Stomach (tissue), 9 donors: ENCODE data around the gene CFAP299. TPM values are rescaled to one million over a fixed set of nuclear protein-coding genes. Genes with fewer than 3 reads are reported as not detected.
"Not testable (repeated sequence)": the region's sequence is repeated elsewhere in the genome, so short reads cannot be mapped to it uniquely, and the experiment has no call there.

Experiments used
- DNase-seq, 2 donors: peaks; one replicate each; pipeline versions ENCODE4 v3.0.0 to v3.0.0-alpha.2; 2013 to 2019
- H3K27ac ChIP-seq, 5 donors: fragments of 200-600 bp in 4 of 5; sonication (generic) in 4 of 5; one replicate each; pipeline ENCODE4 v1.5.1; 2013 to 2019; ENCODE audit warnings: mild to moderate bottlenecking in 1 of 5, moderate library complexity in 1 of 5
- H3K27me3 ChIP-seq, 3 donors: fragments of 200-600 bp; sonication (generic); one replicate each; pipeline ENCODE4 v1.5.1; 2017 to 2019; ENCODE audit warnings: mixed run types in 1 of 3
- H3K36me3 ChIP-seq, 4 donors: fragments of 200-600 bp; sonication (generic); 1 replicate in 3 of 4; 2 replicates in 1 of 4; pipeline ENCODE4 v1.5.1; 2016 to 2019
- H3K4me1 ChIP-seq, 4 donors: fragments of 200-600 bp; sonication (generic); one replicate each; pipeline ENCODE4 v1.5.1; 2016 to 2019
- H3K4me3 ChIP-seq, 4 donors: fragments of 200-600 bp; sonication (generic) in 3 of 4; one replicate each; pipeline ENCODE4 v1.5.1; 2016 to 2019; ENCODE audit warnings: mild to moderate bottlenecking in 1 of 4
- H3K9me3 ChIP-seq, 4 donors: fragments of 200-600 bp; sonication (generic); one replicate each; pipeline ENCODE4 v1.5.1; 2016 to 2019
- CTCF ChIP-seq, 7 experiments: fragments of 450-650 bp in 4 of 7; fragments of 200-600 bp in 3 of 7; sonication (generic) in 3 of 7; IDR thresholded peaks; one replicate each; pipeline ENCODE4 v1.5.1; 2016 to 2019; ENCODE audit warnings: antibody characterized with exemption in 7 of 7, control low read depth in 2 of 7, mild to moderate bottlenecking in 1 of 7
- EP300 ChIP-seq: sonication (generic); formaldehyde crosslinking; IDR thresholded peaks from one replicate; pipeline ENCODE4 v1.6.1; 2017; ENCODE audit warnings: antibody characterized with exemption
- POLR2A ChIP-seq, 4 donors: fragments of 450-650 bp; IDR thresholded peaks; one replicate each; pipeline ENCODE4 v1.6.1; 2016; ENCODE audit warnings: antibody characterized with exemption in 4 of 4, control low read depth in 2 of 4, mild to moderate bottlenecking in 1 of 4, moderate library complexity in 1 of 4
- POLR2AphosphoS5 ChIP-seq, 3 donors: sonication (generic); formaldehyde crosslinking; IDR thresholded peaks; one replicate each; pipeline ENCODE4 v1.6.1; 2016; ENCODE audit warnings: antibody characterized with exemption in 3 of 3
- WGBS, 5 donors: extraction: QIAGEN DNeasy Blood & Tissue Kit in 3 of 5; methylation state at CpG; one replicate each; pipeline versions ENCODE4 v1.1.5 to v1.1.7; 2013 to 2018; 5-methylcytosine and 5-hydroxymethylcytosine counted together
- intact Hi-C: fragments of 100-400 bp; cut with DNase I; formaldehyde crosslinking; loops from one replicate; pipeline ENCODE4 v1.15.1; 2023; ENCODE audit warnings: low total_unique reads
- polyA plus RNA-seq, 3 donors: library from polyadenylated mRNA; stranded (reverse); fragments of 200-250 nt; gene quantifications; one replicate each; pipeline ENCODE4 v1.2.3, GENCODE V29; 2013
- total RNA-seq, 5 donors: library from RNA; depleted of rRNA; stranded (reverse); fragments of >200 nt; gene quantifications; one replicate each; pipeline versions ENCODE4 v1.1.0 to v1.2.3, GENCODE V29; 2014 to 2016
- donor health status: healthy with polysubstance abuse.
- donor health status: Bipolar disorder and iron deficiency.
- donor health status: healthy.

The CFAP299 gene
- total and polyA plus RNA-seq, 8 donors: 0.73 TPM; not detected in 7

- TF ChIP-seq POLR2AphosphoS5 (IDR thresholded peaks at IDR 0.05) (no peak), EP300 (no peak), POLR2A (IDR thresholded peaks at IDR 0.05) (no peak), CTCF (IDR thresholded peaks at IDR 0.05) (no peak)
- no peaks in the 10 kb centered on the region for H3K27me3 ChIP-seq
- no peaks in the 10 kb centered on the region for H3K4me1 ChIP-seq
- WGBS, 5 donors: 67 to 81% (median 70%) methylated on average over 1 of the region's 1 CpG
- no peak overlapping the region for H3K4me3 ChIP-seq
- intact Hi-C loops: no loop called here
- no peaks in the 10 kb centered on the region for H3K36me3 ChIP-seq
- no peak for DNase-seq
- peaks cover 0 to 2% (median 0%) of the 10 kb centered on the region in 4 donors for H3K9me3 ChIP-seq
- no peak overlapping the region for H3K27ac ChIP-seq
These were observed 395.9 kb downstream of the CFAP299 start for GRCh38 chr4:80731436-80731835.

GRCh38 chr4:80732010-80732409 lies 396.5 kb downstream of the CFAP299 start:
- intact Hi-C loops: no loop called here

GRCh38 chr4:80740375-80740774 lies 404.8 kb downstream of the CFAP299 start:
- no peak for TF ChIP-seq EP300
- no peak for TF ChIP-seq CTCF (IDR thresholded peaks at IDR 0.05)
- TF ChIP-seq POLR2AphosphoS5 (IDR thresholded peaks at IDR 0.05): no peak
- TF ChIP-seq POLR2A (IDR thresholded peaks at IDR 0.05): no peak
- no peak overlapping the region for H3K27ac ChIP-seq
- 49 to 76% (median 64%) methylated on average over 2 of the region's 2 CpGs for WGBS, 5 donors
- no peak for DNase-seq
- H3K4me3 ChIP-seq: no peak overlapping the region
- H3K9me3 ChIP-seq: peaks cover 0 to 9% (median 4%) of the 10 kb centered on the region in 4 donors
- H3K27me3 ChIP-seq: no peaks in the 10 kb centered on the region
- intact Hi-C loops: no loop called here
- no peaks in the 10 kb centered on the region for H3K4me1 ChIP-seq
- no peaks in the 10 kb centered on the region for H3K36me3 ChIP-seq

More at GRCh38 chr4:80732010-80732409, 396.5 kb downstream of the CFAP299 start:
- Histone ChIP-seq H3K4me1 (no peaks in the 10 kb centered on the region), H3K4me3 (no peak overlapping the region), H3K27me3 (no peaks in the 10 kb centered on the region), H3K27ac (no peak overlapping the region), H3K9me3 (peaks cover 0 to 2% (median 0%) of the 10 kb centered on the region in 4 donors), H3K36me3 (no peaks in the 10 kb centered on the region)
- DNase-seq: no peak
- TF ChIP-seq POLR2A (IDR thresholded peaks at IDR 0.05): no peak
- TF ChIP-seq POLR2AphosphoS5 (IDR thresholded peaks at IDR 0.05): no peak
- no peak for TF ChIP-seq CTCF (IDR thresholded peaks at IDR 0.05)
- TF ChIP-seq EP300: no peak
- WGBS, 5 donors: 3 to 10% (median 7%) methylated on average over 1 of the region's 1 CpG

GRCh38 chr4:80749558-80749957 lies 414.0 kb downstream of the CFAP299 start:
- H3K4me1 ChIP-seq, H3K27ac ChIP-seq, H3K27me3 ChIP-seq, H3K4me3 ChIP-seq, H3K36me3 ChIP-seq, intact Hi-C loops, H3K9me3 ChIP-seq, DNase-seq: not testable (repeated sequence)
- WGBS, 5 donors: 54 to 75% (median 64%) methylated on average over 6 of the region's 6 CpGs

- no peaks in the 10 kb centered on the region for H3K9me3 ChIP-seq
- DNase-seq: no peak
- intact Hi-C loops: no loop called here
- H3K4me3 ChIP-seq: no peak overlapping the region
- TF ChIP-seq CTCF (IDR thresholded peaks at IDR 0.05) (no peak), EP300 (no peak), POLR2A (IDR thresholded peaks at IDR 0.05) (no peak), POLR2AphosphoS5 (IDR thresholded peaks at IDR 0.05) (no peak)
- no peaks in the 10 kb centered on the region for H3K4me1 ChIP-seq
- H3K27ac ChIP-seq: no peak overlapping the region
- no peaks in the 10 kb centered on the region for H3K36me3 ChIP-seq
- H3K27me3 ChIP-seq: no peaks in the 10 kb centered on the region
These were observed 415.7 kb downstream of the CFAP299 start for GRCh38 chr4:80751200-80751599.
